NB4 (cell line): ENCODE measurements around the gene HDAC4.

Source experiments
- DNase-seq: peaks from one replicate; pipeline ENCODE4 v3.0.0; 2010; ENCODE audit warnings: low read depth
- H3K4me3 ChIP-seq: one replicate; pipeline ENCODE4 v1.5.1; 2011; ENCODE audit warnings: mild to moderate bottlenecking, low read depth, low read length, moderate library complexity
- CTCF ChIP-seq: IDR thresholded peaks from one replicate; pipeline ENCODE4 v1.5.1; 2012; ENCODE audit warnings: low read depth, low read length
- MAX ChIP-seq: IDR thresholded peaks from 2 replicates; pipeline ENCODE4 v1.6.1; 2011; ENCODE audit warnings: low read depth, low read length
- MYC ChIP-seq: IDR thresholded peaks from 2 replicates; pipeline ENCODE4 v1.6.1; 2011; ENCODE audit warnings: low read depth, low read length
- POLR2A ChIP-seq: IDR thresholded peaks from 2 replicates; pipeline ENCODE4 v1.6.1; 2011; ENCODE audit warnings: mild to moderate bottlenecking; ENCODE audit not compliant: insufficient read length; ENCODE audit errors: extremely low read depth

Gene HDAC4

GRCh38 chr2:239162976-239163687 lies 237.7 kb downstream of the HDAC4 start:
- TF ChIP-seq POLR2A (no peak), MAX (no peak), MYC (no peak), CTCF (no peak)
- no peak overlapping the region for H3K4me3 ChIP-seq
- no peak for DNase-seq

- TF ChIP-seq CTCF (no peak), MAX (no peak), MYC (no peak), POLR2A (no peak)
- H3K4me3 ChIP-seq: no peak overlapping the region
- no peak for DNase-seq
Observed at GRCh38 chr2:239162141-239162821, 238.5 kb downstream of the HDAC4 start.

- H3K4me3 ChIP-seq: no peak overlapping the region
- TF ChIP-seq POLR2A: no peak
- TF ChIP-seq CTCF: no peak
- TF ChIP-seq MYC: no peak
- no peak for TF ChIP-seq MAX
- no peak for DNase-seq
Observed at GRCh38 chr2:239161711-239162140, 239.1 kb downstream of the HDAC4 start.

- no peak overlapping the region for H3K4me3 ChIP-seq
- TF ChIP-seq CTCF: no peak
- TF ChIP-seq POLR2A: no peak
- TF ChIP-seq MYC: no peak
- TF ChIP-seq MAX: no peak
- DNase-seq: peak; percentile 10
Observed at GRCh38 chr2:239160226-239161143, 240.3 kb downstream of the HDAC4 start.

GRCh38 chr2:239159476-239159911 lies 241.3 kb downstream of the HDAC4 start:
- no peak overlapping the region for H3K4me3 ChIP-seq
- TF ChIP-seq MAX (no peak), POLR2A (no peak), CTCF (no peak), MYC (no peak)
- DNase-seq: no peak
